Activated naive CD8-positive, alpha-beta T cell treated with anti-CD3 and anti-CD28 coated beads for 36 hours (primary cell): Measurements from ENCODE around the gene EME2. TPM values are rescaled to one million over a fixed set of nuclear protein-coding genes. Genes with fewer than 3 reads are reported as not detected.

Experiments
- DNase-seq: peaks from one replicate; pipeline ENCODE4 v3.0.0; 2021
- H3K27ac Mint-ChIP-seq: one replicate; pipeline ENCODE4 v1.8.0; 2022; ENCODE audit warnings: mild to moderate bottlenecking, moderate library complexity, mixed read lengths
- H3K27me3 Mint-ChIP-seq: one replicate; pipeline ENCODE4 v1.8.0; 2022; ENCODE audit warnings: mild to moderate bottlenecking, mixed read lengths
- H3K36me3 Mint-ChIP-seq: one replicate; pipeline ENCODE4 v1.8.0; 2021; ENCODE audit warnings: mild to moderate bottlenecking, mixed read lengths
- H3K4me1 Mint-ChIP-seq: one replicate; pipeline ENCODE4 v1.8.0; 2021; ENCODE audit warnings: mixed read lengths
- H3K4me3 Mint-ChIP-seq: one replicate; pipeline ENCODE4 v1.8.0; 2022; ENCODE audit warnings: mild to moderate bottlenecking, moderate library complexity, mixed read lengths
- H3K9me3 Mint-ChIP-seq: one replicate; pipeline ENCODE4 v1.8.0; 2022; ENCODE audit warnings: mixed read lengths
- total RNA-seq, 2 experiments: library from RNA; stranded (reverse); gene quantifications; one replicate each; pipeline ENCODE4 v1.2.3, GENCODE V29; 2021

EME2 gene
- total RNA-seq, 2 experiments from 2014 or later: 17.2 to 20.1 TPM

DNA sequence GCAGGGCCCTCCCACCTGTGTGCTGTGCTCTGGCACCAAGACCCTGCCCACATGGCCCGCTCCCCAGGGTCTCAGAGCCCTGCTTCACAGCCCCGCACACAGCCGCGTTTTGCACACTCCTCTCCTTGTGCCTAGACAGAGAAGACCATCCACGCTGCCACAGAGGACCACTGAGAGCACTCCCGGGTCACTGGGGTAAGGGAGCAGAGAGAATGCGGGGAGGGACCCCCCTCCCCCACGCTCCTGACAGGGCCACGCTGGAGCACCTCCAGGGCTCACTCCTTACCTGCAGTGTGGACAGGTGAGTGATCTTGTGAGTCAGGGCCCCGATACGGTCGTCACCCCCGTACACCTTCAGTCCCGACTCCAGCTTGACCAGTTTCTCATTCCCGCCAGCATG is 47.0 kb downstream of the EME2 start:
- H3K4me1 Mint-ChIP-seq: peaks cover 6% of the 10 kb centered on the region
- H3K36me3 Mint-ChIP-seq: peaks cover 4% of the 10 kb centered on the region
- DNase-seq: no peak
- no peak overlapping the region for H3K4me3 Mint-ChIP-seq
- H3K27ac Mint-ChIP-seq: no peak overlapping the region
- H3K27me3 Mint-ChIP-seq: no peaks in the 10 kb centered on the region
- no peaks in the 10 kb centered on the region for H3K9me3 Mint-ChIP-seq

DNA sequence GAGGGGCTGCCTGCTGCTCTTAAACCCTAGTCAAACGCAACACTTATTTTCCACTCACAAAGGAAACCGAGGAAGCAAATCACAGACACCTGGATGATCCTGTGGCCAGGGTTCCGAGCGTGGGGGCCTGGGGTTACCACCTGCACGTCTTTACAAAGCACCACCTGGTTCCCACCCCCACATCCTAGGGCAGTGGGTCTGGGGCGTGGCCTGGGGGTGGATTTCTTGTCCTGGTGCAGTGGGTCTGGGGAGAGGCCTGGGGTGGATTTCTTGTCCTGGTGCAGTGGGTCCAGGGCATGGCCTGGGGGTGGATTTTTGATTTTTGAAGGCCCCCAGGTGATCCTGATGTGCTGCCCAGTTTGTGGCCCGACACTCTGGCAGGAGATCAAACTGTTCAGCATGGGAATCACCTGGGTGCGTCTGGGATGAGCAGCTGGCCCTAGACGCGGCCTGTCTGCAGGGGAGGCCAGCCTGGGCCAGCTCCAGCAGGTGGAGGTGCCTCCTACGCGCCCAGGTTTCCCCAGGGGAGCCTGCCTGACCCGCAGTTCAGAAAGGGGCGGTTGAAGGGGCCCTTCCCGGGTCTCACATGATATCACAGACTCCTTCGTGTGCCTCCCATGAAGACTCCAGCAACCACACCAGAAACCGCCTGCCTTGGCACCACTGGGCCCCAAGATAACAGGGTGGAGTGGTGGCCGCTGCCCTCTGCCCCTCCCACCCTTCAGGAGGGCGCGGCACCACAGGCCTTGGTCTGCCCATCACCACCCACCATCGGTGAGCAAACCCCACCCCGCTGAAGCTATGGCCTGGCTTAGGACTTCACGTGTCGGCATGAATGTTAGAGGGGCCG is 47.7 kb downstream of the EME2 start:
- no peaks in the 10 kb centered on the region for H3K9me3 Mint-ChIP-seq
- no peak overlapping the region for H3K27ac Mint-ChIP-seq
- no peaks in the 10 kb centered on the region for H3K27me3 Mint-ChIP-seq
- peaks cover 3% of the 10 kb centered on the region for H3K36me3 Mint-ChIP-seq
- no peak overlapping the region for H3K4me3 Mint-ChIP-seq
- DNase-seq: no peak
- peaks cover 8% of the 10 kb centered on the region for H3K4me1 Mint-ChIP-seq

GRCh38 chr16:1820946-1821290 is 48.3 kb downstream of the EME2 start:
- Mint-ChIP-seq H3K27me3 (no peaks in the 10 kb centered on the region), H3K4me3 (no peak overlapping the region), H3K9me3 (no peaks in the 10 kb centered on the region), H3K36me3 (peaks cover 2% of the 10 kb centered on the region), H3K27ac (no peak overlapping the region), H3K4me1 (peaks cover 12% of the 10 kb centered on the region)
- no peak for DNase-seq

GRCh38 chr16:1821861-1822611 is 49.4 kb downstream of the EME2 start:
- no peak for DNase-seq
- no peaks in the 10 kb centered on the region for H3K9me3 Mint-ChIP-seq
- H3K27me3 Mint-ChIP-seq: no peaks in the 10 kb centered on the region
- H3K4me1 Mint-ChIP-seq: peaks cover 12% of the 10 kb centered on the region
- peaks cover 2% of the 10 kb centered on the region for H3K36me3 Mint-ChIP-seq
- no peak overlapping the region for H3K27ac Mint-ChIP-seq
- no peak overlapping the region for H3K4me3 Mint-ChIP-seq

DNA sequence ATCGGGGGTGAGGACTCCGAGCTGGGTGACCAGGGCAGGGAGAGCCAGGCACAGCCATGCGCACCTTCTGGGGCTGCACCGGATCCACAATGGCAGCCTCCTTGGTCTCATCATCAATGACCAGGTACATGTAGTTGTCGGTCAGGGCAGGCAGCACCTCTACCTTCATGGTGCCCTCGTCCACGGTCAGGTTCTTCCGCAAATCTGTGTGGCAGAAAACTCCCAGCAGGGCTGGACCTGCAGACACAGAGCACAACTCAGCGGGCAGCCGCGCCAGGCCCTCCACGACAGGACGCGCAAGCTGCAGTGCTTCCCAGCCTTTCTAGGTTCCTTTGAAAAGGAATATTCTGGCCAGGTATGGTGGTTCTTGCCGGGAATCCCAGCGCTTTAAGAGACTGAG is 50.2 kb downstream of the EME2 start:
- H3K9me3 Mint-ChIP-seq: no peaks in the 10 kb centered on the region
- H3K27ac Mint-ChIP-seq: no peak overlapping the region
- peaks cover 3% of the 10 kb centered on the region for H3K36me3 Mint-ChIP-seq
- no peaks in the 10 kb centered on the region for H3K27me3 Mint-ChIP-seq
- no peak for DNase-seq
- H3K4me3 Mint-ChIP-seq: no peak overlapping the region
- peaks cover 15% of the 10 kb centered on the region for H3K4me1 Mint-ChIP-seq

DNA sequence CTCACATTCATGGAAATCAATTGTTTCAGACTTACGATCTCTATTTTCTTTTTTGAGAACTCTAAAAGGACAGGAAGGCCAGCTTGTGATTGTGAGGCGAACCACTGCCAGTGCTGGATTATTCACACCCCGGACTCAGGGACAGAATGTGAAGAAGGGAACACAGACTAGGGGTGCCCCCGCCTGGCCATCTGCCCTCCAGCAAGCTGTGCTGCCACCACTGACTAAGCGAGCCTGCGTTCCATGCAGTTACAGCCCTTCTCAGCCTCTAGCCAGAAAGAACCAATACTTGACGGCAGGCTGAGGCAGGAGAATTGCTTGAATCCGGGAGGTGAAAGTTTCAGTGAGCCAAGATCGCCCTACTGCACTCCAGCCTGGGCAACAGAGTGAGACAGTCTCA is 51.2 kb downstream of the EME2 start:
- Mint-ChIP-seq H3K27ac (no peak overlapping the region), H3K4me1 (peaks cover 21% of the 10 kb centered on the region), H3K4me3 (no peak overlapping the region), H3K27me3 (no peaks in the 10 kb centered on the region), H3K36me3 (peaks cover 3% of the 10 kb centered on the region), H3K9me3 (no peaks in the 10 kb centered on the region)
- DNase-seq: no peak

GRCh38 chr16:1825381-1825863 is 52.8 kb downstream of the EME2 start:
- DNase-seq: no peak
- H3K27ac Mint-ChIP-seq: peak overlapping the region; percentile 67
- H3K27me3 Mint-ChIP-seq: no peaks in the 10 kb centered on the region
- H3K9me3 Mint-ChIP-seq: no peaks in the 10 kb centered on the region
- H3K4me3 Mint-ChIP-seq: peak overlapping the region; percentile 80
- H3K36me3 Mint-ChIP-seq: peaks cover 3% of the 10 kb centered on the region
- H3K4me1 Mint-ChIP-seq: peaks cover 35% of the 10 kb centered on the region

Other genes with a start within 250 kb of the EME2 start
- 10 to 100 TPM; 21.2 to 23.7 TPM for gene TMEM204, start 239.1 kb upstream of the EME2 start, total RNA-seq
- 1 to 10 TPM; 7.1 to 9.5 TPM for gene IFT140, start 160.7 kb upstream of the EME2 start, total RNA-seq
- 10 to 100 TPM; 14.4 to 17.0 TPM for gene CRAMP1, start 160.4 kb upstream of the EME2 start, total RNA-seq
- 10 to 100 TPM; 91.4 to 96.2 TPM for gene JPT2, start 94.5 kb upstream of the EME2 start, total RNA-seq
- gene MAPK8IP3, start 66.6 kb upstream of the EME2 start, total RNA-seq: 10 to 100 TPM; 46.7 to 47.3 TPM
- 10 to 100 TPM; 24.5 to 24.9 TPM for gene NME3, start 1.3 kb upstream of the EME2 start, total RNA-seq
- gene MRPS34, start 324 bp downstream of the EME2 start, total RNA-seq: 100 to 1,000 TPM; 187 to 190 TPM
- gene SPSB3, start 9.8 kb downstream of the EME2 start, total RNA-seq: 10 to 100 TPM; 12.3 to 12.8 TPM
- gene NUBP2, start 10.2 kb downstream of the EME2 start, total RNA-seq: 10 to 100 TPM; 63.6 to 64.2 TPM
- gene IGFALS, start 20.9 kb downstream of the EME2 start, total RNA-seq: not detected
- gene HAGH, start 54.0 kb downstream of the EME2 start, total RNA-seq: 10 to 100 TPM; 22.6 to 23.9 TPM
- gene FAHD1, start 54.4 kb downstream of the EME2 start, total RNA-seq: 10 to 100 TPM; 17.9 to 20.1 TPM
- gene MEIOB, start 99.4 kb downstream of the EME2 start, total RNA-seq: under 1 TPM in 1 of 2 experiments, not detected in 1; 0.27 TPM
- not detected for gene HS3ST6, start 145.6 kb downstream of the EME2 start, total RNA-seq
- gene MSRB1, start 170.4 kb downstream of the EME2 start, total RNA-seq: 10 to 100 TPM; 21.3 to 22.4 TPM
- not detected for gene RPL3L, start 181.9 kb downstream of the EME2 start, total RNA-seq
- gene NDUFB10, start 186.7 kb downstream of the EME2 start, total RNA-seq: 100 to 1,000 TPM; 138 to 141 TPM
- gene RPS2, start 192.0 kb downstream of the EME2 start, total RNA-seq: 1,000 to 10,000 TPM; 5,183 to 5,266 TPM
- not detected for gene RNF151, start 194.0 kb downstream of the EME2 start, total RNA-seq
- gene TBL3, start 199.2 kb downstream of the EME2 start, total RNA-seq: 10 to 100 TPM; 66.3 to 72.6 TPM
- gene NOXO1, start 208.7 kb downstream of the EME2 start, total RNA-seq: under 1 TPM in 1 of 2 experiments, not detected in 1; 0.35 TPM
- 10 to 100 TPM; 27.3 to 29.5 TPM for gene GFER, start 211.4 kb downstream of the EME2 start, total RNA-seq
- 1 to 10 TPM; 2.0 to 3.5 TPM for gene SYNGR3, start 217.2 kb downstream of the EME2 start, total RNA-seq
- 10 to 100 TPM; 98.3 to 99.8 TPM for gene ZNF598, start 237.0 kb downstream of the EME2 start, total RNA-seq
- 10 to 100 TPM; 29.1 to 34.2 TPM for gene NPW, start 247.0 kb downstream of the EME2 start, total RNA-seq